Lung (tissue), 12 donors: ENCODE results near the gene NAGPA. TPM values are rescaled to one million over a fixed set of nuclear protein-coding genes. Genes with fewer than 3 reads are reported as not detected.
A peak's percentile ranks its signal among the peaks of the same experiment; 100 is the strongest.

Experiments used
- ATAC-seq: fragments of 200-7000 bp; cut with Tn5 transposase; one replicate; pipeline ENCODE4 v1.9.1; 2020; ENCODE audit warnings: moderate number of reproducible peaks; ENCODE audit not compliant: insufficient read depth, low FRiP score
- DNase-seq, 3 donors: peaks; one replicate each; pipeline ENCODE4 v3.0.0-alpha.2; 2013 to 2017
- H3K27ac ChIP-seq, 2 donors: one replicate each; pipeline ENCODE4 v1.5.1; 2013; ENCODE audit warnings: mild to moderate bottlenecking in 2 of 2, moderate library complexity in 2 of 2, control low read depth in 1 of 2, inconsistent platforms in 1 of 2, low read depth in 1 of 2, low read length in 1 of 2
- H3K27me3 ChIP-seq, 3 donors: one replicate each; pipeline ENCODE4 v1.5.1; 2013; ENCODE audit warnings: low read length in 2 of 3; ENCODE audit not compliant: control insufficient read depth in 3 of 3, insufficient read depth in 3 of 3
- H3K36me3 ChIP-seq, 4 donors: one replicate each; pipeline ENCODE4 v1.5.1; 2013; ENCODE audit warnings: low read length in 4 of 4, mild to moderate bottlenecking in 1 of 4, moderate library complexity in 1 of 4; ENCODE audit not compliant: control insufficient read depth in 4 of 4, insufficient read depth in 4 of 4
- H3K4me1 ChIP-seq, 5 donors: one replicate each; pipeline ENCODE4 v1.5.1; 2013; ENCODE audit warnings: low read length in 5 of 5, mild to moderate bottlenecking in 2 of 5, moderate library complexity in 1 of 5; ENCODE audit not compliant: control insufficient read depth in 5 of 5, insufficient read depth in 5 of 5
- H3K4me3 ChIP-seq: one replicate; pipeline ENCODE4 v1.5.1; 2013; ENCODE audit warnings: mild to moderate bottlenecking, control low read depth, moderate library complexity
- H3K9ac ChIP-seq, 2 donors: one replicate each; pipeline ENCODE4 v1.5.1; 2013; ENCODE audit warnings: low read length in 2 of 2, control low read depth in 1 of 2; ENCODE audit not compliant: insufficient read depth in 1 of 2
- H3K9me3 ChIP-seq, 4 donors: one replicate each; pipeline ENCODE4 v1.5.1; 2013; ENCODE audit warnings: low read length in 3 of 4, mild to moderate bottlenecking in 1 of 4, moderate library complexity in 1 of 4; ENCODE audit not compliant: control insufficient read depth in 4 of 4, insufficient read depth in 3 of 4
- WGBS, 2 donors: extraction: QIAGEN DNeasy Blood & Tissue Kit; methylation state at CpG; one replicate each; pipeline ENCODE4 v1.1.7; 2013; 5-methylcytosine and 5-hydroxymethylcytosine counted together
- polyA plus RNA-seq, 2 donors: library from polyadenylated mRNA; stranded (reverse); fragments of 200-250 nt; gene quantifications; one replicate each; pipeline ENCODE4 v1.2.1, GENCODE V29; 2013
- total RNA-seq, 2 donors: library from RNA; depleted of rRNA in 1 of 2; stranded (reverse); fragments of >200 nt in 1 of 2; gene quantifications; one replicate each; pipeline ENCODE4 v1.2.1, GENCODE V29; 2014 to 2021
- TF ChIP-seq, protein P1 (sequence below): IDR thresholded peaks from 2 replicates; pipeline ENCODE4 v1.5.1; 2012; ENCODE audit warnings: mild to moderate bottlenecking; ENCODE audit errors: control extremely low read depth, extremely low read depth
- donor health status: control.
- donor health status: control.
- donor health status: Bipolar disorder and iron deficiency.
- donor health status: healthy.
- donor health status: DM: yes; HTN: yes; CAD: no.

The NAGPA gene
- total and polyA plus RNA-seq, 4 donors = 7.8 to 20.3 (median 12.5) TPM

DNA sequence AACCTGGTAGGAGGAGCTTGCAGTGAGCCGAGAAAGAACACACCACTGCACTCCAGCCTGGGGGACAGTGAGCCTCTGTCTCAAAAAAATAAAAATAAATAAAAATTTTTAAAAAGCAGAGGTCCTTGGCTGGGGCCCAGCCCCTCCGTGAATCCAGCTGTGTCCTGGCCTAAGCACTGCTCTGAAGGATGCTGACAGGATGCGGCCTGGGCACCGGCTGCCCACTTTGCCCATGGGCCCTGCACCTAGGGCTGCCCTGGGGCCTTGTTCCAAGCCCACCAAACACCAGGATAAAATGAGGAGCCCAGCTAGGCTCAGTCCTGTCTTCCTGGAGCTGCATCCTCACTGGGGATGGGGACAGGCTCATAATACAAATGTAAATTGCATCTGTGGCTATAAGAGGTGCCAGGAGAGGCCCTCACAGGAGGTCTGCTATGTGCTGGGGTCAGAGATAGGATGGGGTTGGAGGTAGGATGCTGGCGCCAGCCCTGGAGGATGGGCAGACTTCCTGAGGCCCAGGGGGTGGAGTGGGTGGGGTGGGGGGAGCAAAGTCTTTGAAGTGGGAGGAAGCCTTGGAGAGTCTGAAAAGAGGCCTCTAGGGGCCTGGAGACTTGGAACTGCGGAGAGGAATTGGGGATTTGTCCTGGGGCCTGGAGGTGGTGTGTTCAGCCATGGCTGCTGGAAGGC, 25.8 kb upstream of the NAGPA start:
- H3K27me3 ChIP-seq = no peaks in the 10 kb centered on the region
- DNase-seq (no peak), ATAC-seq (no peak)
- peaks cover 0 to 1% (median 0%) of the 10 kb centered on the region in 4 donors for H3K9me3 ChIP-seq
- H3K9ac ChIP-seq = no peak overlapping the region
- H3K27ac ChIP-seq = no peak overlapping the region
- TF ChIP-seq, protein P1, sequence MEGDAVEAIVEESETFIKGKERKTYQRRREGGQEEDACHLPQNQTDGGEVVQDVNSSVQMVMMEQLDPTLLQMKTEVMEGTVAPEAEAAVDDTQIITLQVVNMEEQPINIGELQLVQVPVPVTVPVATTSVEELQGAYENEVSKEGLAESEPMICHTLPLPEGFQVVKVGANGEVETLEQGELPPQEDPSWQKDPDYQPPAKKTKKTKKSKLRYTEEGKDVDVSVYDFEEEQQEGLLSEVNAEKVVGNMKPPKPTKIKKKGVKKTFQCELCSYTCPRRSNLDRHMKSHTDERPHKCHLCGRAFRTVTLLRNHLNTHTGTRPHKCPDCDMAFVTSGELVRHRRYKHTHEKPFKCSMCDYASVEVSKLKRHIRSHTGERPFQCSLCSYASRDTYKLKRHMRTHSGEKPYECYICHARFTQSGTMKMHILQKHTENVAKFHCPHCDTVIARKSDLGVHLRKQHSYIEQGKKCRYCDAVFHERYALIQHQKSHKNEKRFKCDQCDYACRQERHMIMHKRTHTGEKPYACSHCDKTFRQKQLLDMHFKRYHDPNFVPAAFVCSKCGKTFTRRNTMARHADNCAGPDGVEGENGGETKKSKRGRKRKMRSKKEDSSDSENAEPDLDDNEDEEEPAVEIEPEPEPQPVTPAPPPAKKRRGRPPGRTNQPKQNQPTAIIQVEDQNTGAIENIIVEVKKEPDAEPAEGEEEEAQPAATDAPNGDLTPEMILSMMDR = no peak
- peaks cover 0 to 7% (median 0%) of the 10 kb centered on the region in 4 donors for H3K36me3 ChIP-seq
- H3K4me3 ChIP-seq = no peak overlapping the region
- 78 to 79% methylated on average over 6 of the region's 6 CpGs for WGBS, 2 donors
- peaks cover 0 to 3% (median 1%) of the 10 kb centered on the region in 5 donors for H3K4me1 ChIP-seq

GRCh38 chr16:5058476-5058875, 24.7 kb upstream of the NAGPA start:
- no peak for DNase-seq
- WGBS, 2 donors = 64 to 71% methylated on average over 7 of the region's 7 CpGs
- no peaks in the 10 kb centered on the region for H3K27me3 ChIP-seq

DNA sequence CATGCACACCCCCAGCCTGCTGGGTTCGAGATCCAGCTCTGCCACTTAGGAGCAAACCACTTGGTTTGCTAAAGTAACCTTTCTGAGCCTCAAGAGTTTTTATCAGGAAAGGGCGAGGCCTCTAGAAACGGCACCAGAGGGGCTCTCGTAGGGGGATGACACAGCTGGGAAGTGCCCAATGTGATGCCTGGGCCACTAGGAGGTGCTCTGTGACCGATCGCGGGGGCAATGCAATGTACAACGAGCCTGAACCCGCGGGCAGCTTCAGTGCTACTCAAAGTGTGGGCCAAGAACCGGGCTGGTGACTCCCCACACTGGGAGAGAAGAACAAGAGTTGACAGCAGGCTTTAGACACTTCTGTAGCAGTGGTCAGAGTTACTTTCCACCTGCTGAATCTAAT, 22.6 kb upstream of the NAGPA start:
- TF ChIP-seq, protein P1 = no peak
- whole genome bisulfite sequencing, 2 donors = 8 to 13% methylated on average over 11 of the region's 11 CpGs
- Histone ChIP-seq H3K27me3 (no peaks in the 10 kb centered on the region), H3K9me3 (peaks cover 0 to 1% (median 0%) of the 10 kb centered on the region in 4 donors), H3K9ac (no peak overlapping the region), H3K4me3 (no peak overlapping the region), H3K27ac (no peak overlapping the region), H3K4me1 (no peaks in the 10 kb centered on the region), H3K36me3 (peaks cover 0 to 7% (median 0%) of the 10 kb centered on the region in 4 donors)
- DNase-seq (peak; percentile 31 to 42 (median 33)), ATAC-seq (no peak)

More at GRCh38 chr16:5058476-5058875, 24.7 kb upstream of the NAGPA start:
- TF ChIP-seq, protein P1 = no peak
- Histone ChIP-seq H3K27ac (no peak overlapping the region), H3K36me3 (peaks cover 0 to 7% (median 0%) of the 10 kb centered on the region in 4 donors), H3K9ac (no peak overlapping the region), H3K9me3 (peaks cover 0 to 1% (median 0%) of the 10 kb centered on the region in 4 donors), H3K4me3 (no peak overlapping the region), H3K4me1 (no peaks in the 10 kb centered on the region)
- no peak for ATAC-seq
